HG02973 (cell line): ENCODE data around the gene CCDC30.
"Not testable (repeated sequence)": the region's sequence is repeated elsewhere in the genome, so short reads cannot be mapped to it uniquely, and the experiment has no call there.

Experiments
- ATAC-seq: cut with Tn5 transposase; IDR thresholded peaks from one replicate; pipeline ENCODE4 v1.9.1; 2021; ENCODE audit warnings: moderate library complexity; ENCODE audit not compliant: unreplicated experiment

The CCDC30 gene

GRCh38 chr1:42627205-42627604, 164.1 kb downstream of the CCDC30 start:
- not testable (repeated sequence) for ATAC-seq

GRCh38 chr1:42639116-42639515, 176.0 kb downstream of the CCDC30 start:
- ATAC-seq: no peak

- ATAC-seq: no peak
Measured at GRCh38 chr1:42646056-42646455, 183.0 kb downstream of the CCDC30 start.

GRCh38 chr1:42657201-42657600, 194.1 kb downstream of the CCDC30 start:
- no peak for ATAC-seq

GRCh38 chr1:42657981-42658876, 195.1 kb downstream of the CCDC30 start, which contains the start of gene PPIH:
PPIH (plus strand) TSS chr1:42658423; CDS start chr1:42658447, 24 bp downstream.
- ATAC-seq: peak; percentile 91

- peak; percentile 2 for ATAC-seq
Measured at GRCh38 chr1:42658877-42659337, 195.8 kb downstream of the CCDC30 start.

GRCh38 chr1:42660907-42661500, 197.9 kb downstream of the CCDC30 start:
- no peak for ATAC-seq

GRCh38 chr1:42669936-42670335, 206.8 kb downstream of the CCDC30 start:
- ATAC-seq: no peak

GRCh38 chr1:42670425-42670824, 207.3 kb downstream of the CCDC30 start:
- ATAC-seq: no peak

GRCh38 chr1:42674214-42674613, 211.1 kb downstream of the CCDC30 start:
- ATAC-seq: no peak

GRCh38 chr1:42674682-42675081, 211.6 kb downstream of the CCDC30 start:
- ATAC-seq: no peak

- no peak for ATAC-seq
Measured at GRCh38 chr1:42675467-42675866, 212.4 kb downstream of the CCDC30 start.

- no peak for ATAC-seq
Measured at GRCh38 chr1:42676534-42677087, 213.5 kb downstream of the CCDC30 start.

GRCh38 chr1:42679364-42679983, 216.4 kb downstream of the CCDC30 start:
- no peak for ATAC-seq

GRCh38 chr1:42680055-42680454, 217.0 kb downstream of the CCDC30 start:
- no peak for ATAC-seq

- ATAC-seq: no peak
Measured at GRCh38 chr1:42680921-42681683, 218.0 kb downstream of the CCDC30 start.

GRCh38 chr1:42681741-42682483, 218.8 kb downstream of the CCDC30 start, which contains the start of gene YBX1:
YBX1 (plus strand) TSS chr1:42682418; CDS start chr1:42682566, 148 bp downstream.
- ATAC-seq: peak; percentile 89

- ATAC-seq: peak; percentile 16
Measured at GRCh38 chr1:42682484-42682738, 219.3 kb downstream of the CCDC30 start.

- ATAC-seq: peak; percentile 46
Measured at GRCh38 chr1:42682739-42683531, 219.8 kb downstream of the CCDC30 start.
